Measurements from ENCODE around the gene TNFAIP8.
"Not testable (repeated sequence)": the region's sequence is repeated elsewhere in the genome, so short reads cannot be mapped to it uniquely, and the experiment has no call there.

TNFAIP8 gene

GRCh38 chr5:119397518-119398380 is 41.9 kb downstream of the TNFAIP8 start:
- peak; percentile 39 for DNase-seq

- no peak for DNase-seq
These were observed 43.1 kb downstream of the TNFAIP8 start for GRCh38 chr5:119398727-119399466.

GRCh38 chr5:119400245-119400644 is 44.4 kb downstream of the TNFAIP8 start:
- peak; percentile 39 for DNase-seq

GRCh38 chr5:119402081-119402480 is 46.3 kb downstream of the TNFAIP8 start:
- no peak for DNase-seq

GRCh38 chr5:119402555-119402954 is 46.7 kb downstream of the TNFAIP8 start:
- no peak for DNase-seq

GRCh38 chr5:119404033-119404432 is 48.2 kb downstream of the TNFAIP8 start:
- DNase-seq = no peak

GRCh38 chr5:119405419-119405818 is 49.6 kb downstream of the TNFAIP8 start:
- DNase-seq = no peak

- DNase-seq = no peak
These were observed 50.8 kb downstream of the TNFAIP8 start for GRCh38 chr5:119406551-119407110.

- no peak for DNase-seq
These were observed 53.5 kb downstream of the TNFAIP8 start for GRCh38 chr5:119409235-119409815.

- no peak for DNase-seq
These were observed 54.8 kb downstream of the TNFAIP8 start for GRCh38 chr5:119410448-119411159.

GRCh38 chr5:119411361-119412278 is 55.8 kb downstream of the TNFAIP8 start:
- peak; percentile 31 for DNase-seq

GRCh38 chr5:119412279-119413227 is 56.7 kb downstream of the TNFAIP8 start:
- DNase-seq = no peak

GRCh38 chr5:119414124-119414734 is 58.4 kb downstream of the TNFAIP8 start:
- not testable (repeated sequence) for DNase-seq

GRCh38 chr5:119417891-119418605 is 62.2 kb downstream of the TNFAIP8 start:
- DNase-seq = no peak

GRCh38 chr5:119418606-119419100 is 62.8 kb downstream of the TNFAIP8 start:
- DNase-seq = no peak

GRCh38 chr5:119420169-119420568 is 64.3 kb downstream of the TNFAIP8 start:
- DNase-seq = no peak

GRCh38 chr5:119426057-119426456 is 70.2 kb downstream of the TNFAIP8 start:
- no peak for DNase-seq

- DNase-seq = no peak
These were observed 71.2 kb downstream of the TNFAIP8 start for GRCh38 chr5:119427060-119427459.

GRCh38 chr5:119427596-119427995 is 71.8 kb downstream of the TNFAIP8 start:
- not testable (repeated sequence) for DNase-seq
